Sigmoid colon (tissue), 4 donors: Measurements from ENCODE around the gene IMPA2.

Experiments
- POLR2A ChIP-seq, 2 donors: fragments of 450-650 bp; IDR thresholded peaks; one replicate each; pipeline ENCODE4 v1.6.1; 2016; ENCODE audit warnings: antibody characterized with exemption in 2 of 2, mild to moderate bottlenecking in 2 of 2, moderate library complexity in 2 of 2
- POLR2AphosphoS5 ChIP-seq, 4 donors: sonication (generic); formaldehyde crosslinking; IDR thresholded peaks; one replicate each; pipeline ENCODE4 v1.6.1; 2017; ENCODE audit warnings: antibody characterized with exemption in 4 of 4

- no peak for TF ChIP-seq POLR2AphosphoS5 (IDR thresholded peaks at IDR 0.05)
- TF ChIP-seq POLR2A (IDR thresholded peaks at IDR 0.05) = no peak
Observed at GRCh38 chr18:11974741-11975325, 6.5 kb upstream of the IMPA2 start.
